Keratinocyte (primary cell): ENCODE data around the gene NRARP. TPM values are rescaled to one million over a fixed set of nuclear protein-coding genes. Genes with fewer than 3 reads are reported as not detected.
A peak's percentile ranks its signal among the peaks of the same experiment; 100 is the strongest.

Experiments
- DNase-seq: peaks from one replicate; pipeline ENCODE4 v3.0.0-alpha.2; 2011; ENCODE audit warnings: low read depth, missing footprints, low spot score
- FAIRE-seq: peaks from 2 replicates; lab custom pipeline; 2011; peaks lifted over from hg19 to GRCh38; lab: Jason Lieb, UNC
- H2AFZ ChIP-seq: 2 replicates; pipeline ENCODE4 v1.6.0; 2012; ENCODE audit warnings: low read length, control low read depth, inconsistent platforms; ENCODE audit not compliant: control insufficient read depth
- H3K27ac ChIP-seq: 2 replicates; pipeline ENCODE4 v1.5.1; 2011; ENCODE audit warnings: low read length; ENCODE audit not compliant: control insufficient read depth, insufficient read depth
- H3K27me3 ChIP-seq: 3 replicates; pipeline ENCODE4 v1.6.0; 2011; ENCODE audit warnings: low read length; ENCODE audit not compliant: control insufficient read depth, insufficient read depth; ENCODE audit errors: extremely low read depth
- H3K36me3 ChIP-seq, 2 experiments: 2 replicates in 1 of 2; 3 replicates in 1 of 2; pipeline ENCODE4 v1.5.1; 2011; ENCODE audit warnings: low read length in 2 of 2, mild to moderate bottlenecking in 1 of 2; ENCODE audit not compliant: control insufficient read depth in 2 of 2, insufficient read depth in 2 of 2; ENCODE audit errors: extremely low read depth in 1 of 2
- H3K4me1 ChIP-seq: 3 replicates; pipeline ENCODE4 v1.5.1; 2011; ENCODE audit warnings: low read length; ENCODE audit not compliant: control insufficient read depth, insufficient read depth; ENCODE audit errors: extremely low read depth
- H3K4me2 ChIP-seq: 3 replicates; pipeline ENCODE4 v1.6.0; 2011; ENCODE audit warnings: low read depth, low read length; ENCODE audit not compliant: control insufficient read depth, insufficient read depth; ENCODE audit errors: extremely low read depth
- H3K4me3 ChIP-seq, 3 experiments: fragments of 200-600 bp in 1 of 3; sonication (generic) in 1 of 3; 2 replicates in 2 of 3; 3 replicates in 1 of 3; pipeline ENCODE4 v1.5.1; 2011 to 2016; ENCODE audit warnings: low read length in 3 of 3, mild to moderate bottlenecking in 3 of 3, control low read depth in 2 of 3, inconsistent platforms in 1 of 3, low read depth in 1 of 3, mixed read lengths in 1 of 3, mixed run types in 1 of 3, moderate library complexity in 1 of 3; ENCODE audit not compliant: control insufficient read depth in 2 of 3, insufficient read depth in 2 of 3; ENCODE audit errors: extremely low read depth in 1 of 3
- H3K79me2 ChIP-seq: 2 replicates; pipeline ENCODE4 v1.6.0; 2012; ENCODE audit warnings: low read length; ENCODE audit not compliant: control insufficient read depth, insufficient read depth
- H3K9ac ChIP-seq: 3 replicates; pipeline ENCODE4 v1.6.0; 2011; ENCODE audit warnings: low read length; ENCODE audit not compliant: control insufficient read depth, insufficient read depth; ENCODE audit errors: extremely low read depth
- H3K9me1 ChIP-seq: 3 replicates; pipeline ENCODE4 v1.6.0; 2011; ENCODE audit warnings: low read length; ENCODE audit not compliant: control insufficient read depth, insufficient read depth; ENCODE audit errors: extremely low read depth
- H3K9me3 ChIP-seq: 2 replicates; pipeline ENCODE4 v1.5.1; 2012; ENCODE audit warnings: low read depth, low read length; ENCODE audit not compliant: control insufficient read depth
- H4K20me1 ChIP-seq: 3 replicates; pipeline ENCODE4 v1.6.0; 2011; ENCODE audit warnings: low read length; ENCODE audit not compliant: control insufficient read depth, insufficient read depth; ENCODE audit errors: extremely low read depth
- EZH2 ChIP-seq: IDR thresholded peaks from one replicate; pipeline ENCODE4 v1.6.1; 2012; ENCODE audit warnings: inconsistent platforms, mild to moderate bottlenecking, low read length, moderate library complexity
- dilution Hi-C: fragments of 300-500 bp; cut with MboI; formaldehyde crosslinking; loops from one replicate; pipeline ENCODE4 v1.7.0; 2020; ENCODE audit warnings: low sequenced_read_pairs; ENCODE audit not compliant: extremely low pct_ligation_motif_present
- polyA plus RNA-seq, 5 experiments: library from polyadenylated mRNA; depleted of rRNA in 3 of 5; stranded (reverse) in 3 of 5; stranded (forward) in 1 of 5; unstranded in 1 of 5; fragments of >200 nt; gene quantifications; 1 replicate in 1 of 5; 2 replicates in 3 of 5; 3 replicates in 1 of 5; pipeline versions ENCODE4 v1.2.1 to v1.2.3, GENCODE V29; 2011 to 2012; ENCODE audit warnings: missing spikeins in 2 of 5, low read depth in 1 of 5, low replicate concordance in 1 of 5
- TF ChIP-seq, protein P1 (sequence below), 3 experiments: IDR thresholded peaks in 1 of 3; conservative IDR thresholded peaks in 1 of 3; optimal IDR thresholded peaks in 1 of 3; 2 replicates in 2 of 3; 3 replicates in 1 of 3; pipeline versions ENCODE3 to v1.5.1; 2011; ENCODE audit warnings: low read length in 3 of 3, mild to moderate bottlenecking in 3 of 3, moderate library complexity in 2 of 3, control low read depth in 1 of 3, inconsistent platforms in 1 of 3; ENCODE audit not compliant: insufficient read depth in 2 of 3; ENCODE audit errors: extremely low read depth in 1 of 3

The NRARP gene
- polyA plus RNA-seq, 1 donor (not counting 4 experiments of a cell fraction or from before 2014, with no cell fraction given) = 2.4 TPM

DNA sequence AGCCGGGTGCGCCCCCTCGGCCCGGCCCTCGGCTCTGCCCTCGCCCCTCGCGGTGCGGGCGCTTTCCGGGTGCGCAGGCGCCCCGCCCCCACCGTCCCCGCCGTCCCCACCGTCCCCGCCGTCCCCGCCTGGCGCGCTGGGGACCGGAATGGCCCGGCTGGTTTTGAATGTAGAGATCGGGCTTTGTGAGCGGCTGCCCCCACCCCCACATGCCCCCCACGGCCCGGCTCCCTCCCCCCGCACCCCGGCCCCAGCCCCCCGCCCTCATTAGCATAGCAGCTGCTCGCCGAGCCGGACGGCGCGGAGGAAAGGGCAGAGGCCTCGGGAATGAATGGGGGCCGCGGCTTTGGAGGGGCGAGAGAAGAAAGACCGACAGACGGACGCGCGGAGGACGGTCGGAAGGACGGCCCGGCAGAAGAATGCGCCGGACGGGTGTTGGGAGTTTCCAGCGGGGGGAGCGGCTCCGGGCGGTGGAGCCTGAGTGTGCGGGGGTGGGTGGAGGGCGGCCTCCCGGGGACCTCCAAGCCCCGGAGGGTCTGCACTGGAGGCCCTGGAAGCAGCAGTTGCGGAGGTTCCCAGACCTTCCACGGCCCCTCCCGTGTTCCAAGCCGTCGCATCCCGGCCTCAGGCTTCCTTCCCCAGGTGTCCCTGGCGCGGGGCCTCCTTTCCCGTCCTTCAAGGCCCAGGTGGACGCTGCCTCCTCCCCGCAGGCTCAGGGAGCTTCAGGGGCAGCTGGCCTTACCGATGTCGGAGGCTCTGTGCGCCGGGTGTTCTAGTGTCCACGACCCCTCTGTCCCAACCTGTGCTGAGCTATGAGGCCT is 6.0 kb downstream of the NRARP start:
- H3K4me1 ChIP-seq = peaks cover 6% of the 10 kb centered on the region
- no peak overlapping the region for H3K4me2 ChIP-seq
- H3K9ac ChIP-seq = no peak overlapping the region
- H2AFZ ChIP-seq = no peak overlapping the region
- H3K9me1 ChIP-seq = no peaks in the 10 kb centered on the region
- H3K36me3 ChIP-seq = no peaks in the 10 kb centered on the region
- no peaks in the 10 kb centered on the region for H3K79me2 ChIP-seq
- peak; percentile 23 for TF ChIP-seq EZH2
- TF ChIP-seq, protein P1, sequence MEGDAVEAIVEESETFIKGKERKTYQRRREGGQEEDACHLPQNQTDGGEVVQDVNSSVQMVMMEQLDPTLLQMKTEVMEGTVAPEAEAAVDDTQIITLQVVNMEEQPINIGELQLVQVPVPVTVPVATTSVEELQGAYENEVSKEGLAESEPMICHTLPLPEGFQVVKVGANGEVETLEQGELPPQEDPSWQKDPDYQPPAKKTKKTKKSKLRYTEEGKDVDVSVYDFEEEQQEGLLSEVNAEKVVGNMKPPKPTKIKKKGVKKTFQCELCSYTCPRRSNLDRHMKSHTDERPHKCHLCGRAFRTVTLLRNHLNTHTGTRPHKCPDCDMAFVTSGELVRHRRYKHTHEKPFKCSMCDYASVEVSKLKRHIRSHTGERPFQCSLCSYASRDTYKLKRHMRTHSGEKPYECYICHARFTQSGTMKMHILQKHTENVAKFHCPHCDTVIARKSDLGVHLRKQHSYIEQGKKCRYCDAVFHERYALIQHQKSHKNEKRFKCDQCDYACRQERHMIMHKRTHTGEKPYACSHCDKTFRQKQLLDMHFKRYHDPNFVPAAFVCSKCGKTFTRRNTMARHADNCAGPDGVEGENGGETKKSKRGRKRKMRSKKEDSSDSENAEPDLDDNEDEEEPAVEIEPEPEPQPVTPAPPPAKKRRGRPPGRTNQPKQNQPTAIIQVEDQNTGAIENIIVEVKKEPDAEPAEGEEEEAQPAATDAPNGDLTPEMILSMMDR (optimal IDR thresholded peaks at IDR 0.05 in 1 of 3, IDR thresholded peaks at IDR 0.05 in 1 of 3, conservative IDR thresholded peaks at IDR 0.05 in 1 of 3; ENCODE audit: extremely low read depth in 1 of 3, insufficient read depth in 2 of 3, low read length in 3 of 3) = no peak
- H3K4me3 ChIP-seq = no peak overlapping the region
- H3K9me3 ChIP-seq = no peaks in the 10 kb centered on the region
- H4K20me1 ChIP-seq = no peaks in the 10 kb centered on the region
- dilution Hi-C loops = no loop called here
- DNase-seq (no peak), FAIRE-seq (no peak)
- H3K27me3 ChIP-seq = peaks cover 25% of the 10 kb centered on the region
- no peak overlapping the region for H3K27ac ChIP-seq

DNA sequence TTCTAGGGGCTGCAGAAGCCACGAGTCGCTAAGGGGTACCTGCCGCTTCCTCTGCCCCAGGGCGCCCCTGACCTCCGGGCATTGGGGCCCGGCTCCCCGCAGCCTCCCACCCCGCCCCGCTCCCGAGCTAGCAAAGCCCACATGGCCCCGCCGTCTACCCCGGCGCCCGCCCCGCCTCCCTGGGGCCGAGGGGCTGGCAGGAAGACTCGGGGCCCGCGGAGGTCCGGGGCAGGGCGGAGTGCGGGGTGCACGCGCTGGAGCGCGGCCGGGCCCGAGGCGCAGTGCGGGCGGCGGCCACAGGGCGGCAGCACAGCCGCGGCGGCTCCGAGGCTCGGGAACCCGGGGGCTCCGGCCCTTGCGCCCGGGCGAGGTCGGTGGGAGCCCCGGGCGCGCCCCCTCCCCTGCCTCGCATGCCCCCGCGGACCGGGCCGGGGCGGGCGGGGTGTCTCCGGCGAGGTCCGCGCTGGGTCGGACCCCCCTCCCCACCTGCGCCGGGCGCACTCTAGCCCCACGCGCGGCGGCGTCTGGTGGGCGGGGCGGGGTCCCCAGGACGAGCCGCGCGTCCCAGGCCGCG is 6.7 kb downstream of the NRARP start:
- H3K4me1 ChIP-seq = peaks cover 3% of the 10 kb centered on the region
- TF ChIP-seq EZH2 = no peak
- TF ChIP-seq, protein P1 (optimal IDR thresholded peaks at IDR 0.05 in 1 of 3, IDR thresholded peaks at IDR 0.05 in 1 of 3, conservative IDR thresholded peaks at IDR 0.05 in 1 of 3; ENCODE audit: extremely low read depth in 1 of 3, insufficient read depth in 2 of 3, low read length in 3 of 3) = peak in 2 of 3 experiments; percentile 39 to 77
- H3K9me3 ChIP-seq = no peaks in the 10 kb centered on the region
- H3K9me1 ChIP-seq = no peaks in the 10 kb centered on the region
- H3K27ac ChIP-seq = no peak overlapping the region
- no peaks in the 10 kb centered on the region for H4K20me1 ChIP-seq
- no peaks in the 10 kb centered on the region for H3K36me3 ChIP-seq
- H2AFZ ChIP-seq = no peak overlapping the region
- no peaks in the 10 kb centered on the region for H3K79me2 ChIP-seq
- peak overlapping the region; percentile 56 for H3K4me2 ChIP-seq
- H3K4me3 ChIP-seq = no peak overlapping the region
- dilution Hi-C loops = no loop called here
- H3K9ac ChIP-seq = no peak overlapping the region
- peaks cover 25% of the 10 kb centered on the region for H3K27me3 ChIP-seq
- DNase-seq (no peak), FAIRE-seq (no peak)
